Measurements from ENCODE around the gene COQ9.

Gene COQ9

GRCh38 chr16:57509231-57509923, 62.1 kb downstream of the COQ9 start:
- in situ Hi-C loops (cut with MboI; ENCODE audit: low sequenced_read_pairs), result no loop called here

GRCh38 chr16:57510016-57510871, 63.0 kb downstream of the COQ9 start:
- in situ Hi-C loops (cut with MboI; ENCODE audit: low sequenced_read_pairs), result no loop called here

Measured in hTERT RPE-1 (cell line).